Naive B cell (primary cell): Measurements from ENCODE around the gene SSTR4. TPM values are rescaled to one million over a fixed set of nuclear protein-coding genes. Genes with fewer than 3 reads are reported as not detected.

Experiments used
- ATAC-seq, 2 donors: fragments of 150-1000 bp; cut with Tn5 transposase; 2 replicates each; pipeline ENCODE4 v1.10.0; 2021; ENCODE audit warnings: low read depth in 2 of 2, mild to moderate bottlenecking in 2 of 2, moderate library complexity in 2 of 2
- DNase-seq: peaks from one replicate; pipeline ENCODE4 v3.0.0; 2022
- H3K27ac Mint-ChIP-seq, 6 donors: one replicate each; pipeline ENCODE4 v1.8.0; 2020 to 2022; ENCODE audit warnings: mild to moderate bottlenecking in 6 of 6, mixed read lengths in 6 of 6, moderate library complexity in 5 of 6, inconsistent platforms in 2 of 6
- H3K27me3 Mint-ChIP-seq, 3 donors: one replicate each; pipeline ENCODE4 v1.8.0; 2021 to 2022; ENCODE audit warnings: mixed read lengths in 3 of 3, mild to moderate bottlenecking in 1 of 3
- H3K36me3 Mint-ChIP-seq, 2 donors: one replicate each; pipeline ENCODE4 v1.8.0; 2020 to 2022; ENCODE audit warnings: mixed read lengths in 2 of 2, inconsistent platforms in 1 of 2, mild to moderate bottlenecking in 1 of 2
- H3K4me1 Mint-ChIP-seq, 3 donors: one replicate each; pipeline ENCODE4 v1.8.0; 2020 to 2022; ENCODE audit warnings: mixed read lengths in 3 of 3, inconsistent platforms in 1 of 3, mild to moderate bottlenecking in 1 of 3, moderate library complexity in 1 of 3
- H3K4me3 Mint-ChIP-seq, 8 donors: one replicate each; pipeline ENCODE4 v1.8.0; 2020 to 2022; ENCODE audit warnings: mild to moderate bottlenecking in 8 of 8, mixed read lengths in 8 of 8, moderate library complexity in 8 of 8, inconsistent platforms in 2 of 8
- H3K9me3 Mint-ChIP-seq, 7 donors: one replicate each; pipeline ENCODE4 v1.8.0; 2020 to 2022; ENCODE audit warnings: mixed read lengths in 7 of 7, mild to moderate bottlenecking in 5 of 7, inconsistent platforms in 2 of 7, moderate library complexity in 1 of 7
- polyA plus RNA-seq, 6 donors: library from polyadenylated mRNA; unstranded; fragments of 300-500 nt; fragmentation: Illumina TruSeq; gene quantifications; one replicate each; pipeline ENCODE4 v1.2.3, GENCODE V29; 2021; ENCODE audit warnings: low read depth in 6 of 6

SSTR4 gene
- polyA plus RNA-seq, 6 donors from 2014 or later, result not detected

GRCh38 chr20:23039136-23039875, 4.2 kb downstream of the SSTR4 start:
- no peaks in the 10 kb centered on the region for H3K4me1 Mint-ChIP-seq
- no peak overlapping the region for H3K27ac Mint-ChIP-seq
- DNase-seq (no peak), ATAC-seq (no peak)
- H3K9me3 Mint-ChIP-seq, result peaks cover 0 to 1% (median 0%) of the 10 kb centered on the region in 7 donors
- H3K4me3 Mint-ChIP-seq, result no peak overlapping the region
- peaks cover 29 to 62% (median 62%) of the 10 kb centered on the region in 3 donors for H3K27me3 Mint-ChIP-seq
- H3K36me3 Mint-ChIP-seq, result no peaks in the 10 kb centered on the region

- no peaks in the 10 kb centered on the region for H3K4me1 Mint-ChIP-seq
- H3K27me3 Mint-ChIP-seq, result peaks cover 35 to 69% (median 60%) of the 10 kb centered on the region in 3 donors
- no peak overlapping the region for H3K27ac Mint-ChIP-seq
- ATAC-seq (no peak), DNase-seq (no peak)
- H3K9me3 Mint-ChIP-seq, result peaks cover 0 to 1% (median 0%) of the 10 kb centered on the region in 7 donors
- no peak overlapping the region for H3K4me3 Mint-ChIP-seq
- H3K36me3 Mint-ChIP-seq, result no peaks in the 10 kb centered on the region
Measured at GRCh38 chr20:23039885-23040508, 4.9 kb downstream of the SSTR4 start.

DNA sequence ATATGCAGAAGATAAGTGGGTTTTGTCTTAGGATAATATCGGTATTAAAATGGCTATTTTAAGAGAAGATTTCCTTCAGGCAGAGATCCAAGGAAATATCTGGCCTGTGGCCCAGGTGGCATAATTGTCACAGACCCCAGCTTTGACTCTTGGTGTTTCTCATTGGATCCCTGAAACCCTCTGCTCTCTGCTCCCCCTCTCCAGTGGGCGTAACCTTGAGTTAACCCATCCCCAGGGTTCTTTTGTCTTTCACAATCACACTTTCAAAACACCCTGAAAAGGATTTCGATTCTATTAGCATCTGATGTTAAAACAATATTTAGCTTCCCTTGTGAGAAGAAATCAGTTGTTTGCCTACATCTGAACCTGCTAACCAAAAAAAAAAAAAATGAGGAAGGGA, 7.2 kb downstream of the SSTR4 start:
- H3K27ac Mint-ChIP-seq, result no peak overlapping the region
- H3K9me3 Mint-ChIP-seq, result peaks cover 0 to 3% (median 0%) of the 10 kb centered on the region in 7 donors
- no peaks in the 10 kb centered on the region for H3K36me3 Mint-ChIP-seq
- H3K4me3 Mint-ChIP-seq, result no peak overlapping the region
- no peak for ATAC-seq
- DNase-seq, result no peak
- H3K27me3 Mint-ChIP-seq, result peaks cover 45 to 72% (median 55%) of the 10 kb centered on the region in 3 donors
- peaks cover 0 to 4% (median 0%) of the 10 kb centered on the region in 3 donors for H3K4me1 Mint-ChIP-seq

- no peak for DNase-seq
- peaks cover 0 to 10% (median 0%) of the 10 kb centered on the region in 3 donors for H3K4me1 Mint-ChIP-seq
Measured at GRCh38 chr20:23043376-23043775, 8.3 kb downstream of the SSTR4 start.

DNA sequence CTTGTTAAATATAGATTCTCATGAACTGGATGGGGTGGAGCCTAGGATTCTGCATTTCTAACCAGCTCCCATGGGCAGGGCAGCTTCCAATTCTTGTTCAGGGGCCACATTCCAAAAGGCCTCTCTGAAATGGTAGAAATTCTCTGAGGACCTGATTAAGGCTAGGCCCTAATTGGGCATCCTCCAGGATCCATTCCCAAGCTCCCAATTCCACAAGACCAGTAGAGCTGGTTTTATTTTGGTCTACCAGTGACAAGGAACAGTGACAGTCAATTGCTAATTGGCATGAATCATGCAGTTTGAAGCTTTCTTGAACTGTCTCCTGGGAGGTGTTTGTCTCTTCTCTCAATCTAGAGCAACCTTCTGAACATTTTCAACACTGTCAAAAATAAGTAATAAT, 11.3 kb downstream of the SSTR4 start:
- DNase-seq (no peak), ATAC-seq (no peak)
- H3K36me3 Mint-ChIP-seq, result no peaks in the 10 kb centered on the region
- peaks cover 0 to 3% (median 0%) of the 10 kb centered on the region in 7 donors for H3K9me3 Mint-ChIP-seq
- no peak overlapping the region for H3K4me3 Mint-ChIP-seq
- peaks cover 36 to 60% (median 60%) of the 10 kb centered on the region in 3 donors for H3K27me3 Mint-ChIP-seq
- peaks cover 4 to 12% (median 5%) of the 10 kb centered on the region in 3 donors for H3K4me1 Mint-ChIP-seq
- no peak overlapping the region for H3K27ac Mint-ChIP-seq

More at GRCh38 chr20:23043376-23043775, 8.3 kb downstream of the SSTR4 start:
- no peak overlapping the region for H3K27ac Mint-ChIP-seq
- ATAC-seq, result no peak
- peaks cover 38 to 65% (median 52%) of the 10 kb centered on the region in 3 donors for H3K27me3 Mint-ChIP-seq
- no peak overlapping the region for H3K4me3 Mint-ChIP-seq
- H3K36me3 Mint-ChIP-seq, result no peaks in the 10 kb centered on the region
- peaks cover 0 to 3% (median 0%) of the 10 kb centered on the region in 7 donors for H3K9me3 Mint-ChIP-seq

GRCh38 chr20:23047001-23047737, 12.1 kb downstream of the SSTR4 start:
- Mint-ChIP-seq H3K27me3 (peaks cover 38 to 66% (median 63%) of the 10 kb centered on the region in 3 donors), H3K4me1 (peaks cover 4 to 15% (median 5%) of the 10 kb centered on the region in 3 donors)
- DNase-seq, result no peak

GRCh38 chr20:23047738-23048214, 12.7 kb downstream of the SSTR4 start:
- Mint-ChIP-seq H3K27ac (no peak overlapping the region), H3K27me3 (peaks cover 42 to 72% (median 69%) of the 10 kb centered on the region in 3 donors), H3K4me3 (peak overlapping the region in 2 of 8 donors; percentile 30 to 33), H3K36me3 (no peaks in the 10 kb centered on the region), H3K4me1 (peaks cover 4 to 17% (median 5%) of the 10 kb centered on the region in 3 donors), H3K9me3 (peaks cover 0 to 3% (median 0%) of the 10 kb centered on the region in 7 donors)
- no peak for ATAC-seq
- no peak for DNase-seq

More at GRCh38 chr20:23047001-23047737, 12.1 kb downstream of the SSTR4 start:
- ATAC-seq, result no peak
- Mint-ChIP-seq H3K27ac (peak overlapping the region in 1 of 6 donors; percentile 13), H3K9me3 (peaks cover 0 to 3% (median 0%) of the 10 kb centered on the region in 7 donors), H3K4me3 (peak overlapping the region in 5 of 8 donors; percentile 5 to 35 (median 10)), H3K36me3 (no peaks in the 10 kb centered on the region)

GRCh38 chr20:23048283-23049200, 13.4 kb downstream of the SSTR4 start:
- DNase-seq, result no peak
- H3K4me1 Mint-ChIP-seq, result peaks cover 4 to 17% (median 5%) of the 10 kb centered on the region in 3 donors
- H3K27ac Mint-ChIP-seq, result no peak overlapping the region
- H3K36me3 Mint-ChIP-seq, result no peaks in the 10 kb centered on the region
- peaks cover 0 to 3% (median 0%) of the 10 kb centered on the region in 7 donors for H3K9me3 Mint-ChIP-seq
- H3K4me3 Mint-ChIP-seq, result peak overlapping the region in 3 of 8 donors; percentile 22 to 30 (median 22)
- H3K27me3 Mint-ChIP-seq, result peaks cover 43 to 73% (median 69%) of the 10 kb centered on the region in 3 donors
- no peak for ATAC-seq

DNA sequence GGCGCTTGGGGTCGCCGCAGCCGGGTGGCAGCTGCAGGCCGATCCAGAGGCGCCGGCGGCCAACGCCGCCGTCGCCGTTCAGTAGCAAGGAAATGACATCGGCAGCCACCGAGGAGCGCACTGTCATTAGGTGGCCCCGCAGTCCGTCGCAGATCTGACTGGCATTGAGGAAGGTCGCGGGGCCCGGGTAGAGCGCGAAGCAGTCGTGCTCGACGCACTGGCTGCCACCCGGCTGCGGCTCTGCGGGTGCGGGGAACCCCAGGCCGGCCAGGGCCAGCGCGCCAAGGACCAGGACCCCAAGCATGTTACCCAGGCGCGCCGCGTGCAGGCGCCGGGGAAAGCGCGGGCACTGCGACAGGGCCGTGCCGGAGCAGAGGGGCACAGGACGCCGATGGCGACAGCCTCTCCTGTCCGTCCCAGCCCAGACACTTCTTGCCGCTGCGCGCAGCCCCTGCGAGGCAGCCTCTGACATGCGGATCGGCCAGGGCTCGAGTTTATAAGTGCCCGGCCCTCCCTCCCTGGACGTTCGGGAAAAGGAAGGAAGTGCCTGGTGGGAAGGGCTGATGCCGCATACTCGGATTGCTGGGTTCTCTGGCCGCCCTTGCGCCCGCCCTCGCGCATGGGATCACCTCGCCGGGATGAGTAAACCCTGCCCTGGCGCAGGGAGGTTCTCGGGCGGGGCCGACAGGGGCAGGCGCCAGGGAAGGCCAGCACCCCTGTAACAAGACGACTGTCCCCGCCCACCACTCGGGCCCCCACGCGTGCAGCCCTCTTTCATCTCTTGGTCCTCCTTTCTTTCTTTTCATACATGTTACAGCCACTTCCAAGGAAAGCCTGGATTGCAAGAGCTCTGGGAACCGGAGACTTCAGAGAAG, 14.3 kb downstream of the SSTR4 start, which contains the start of gene THBD:
Gene THBD, minus strand, starts transcription at position 472 of the 875 bp plus-strand sequence. Its CDS starts 168 bp downstream, at position 304.
- peak within 1 kb of the TSS in 2 of 8 donors; percentile 22 to 32 for H3K4me3 Mint-ChIP-seq

GRCh38 chr20:23050076-23050838, 15.1 kb downstream of the SSTR4 start:
- Mint-ChIP-seq H3K9me3 (peaks cover 0 to 3% (median 0%) of the 10 kb centered on the region in 7 donors), H3K4me3 (peak overlapping the region in 1 of 8 donors; percentile 32), H3K27me3 (peaks cover 32 to 65% (median 55%) of the 10 kb centered on the region in 3 donors), H3K27ac (peak overlapping the region in 1 of 6 donors; percentile 62), H3K36me3 (no peaks in the 10 kb centered on the region), H3K4me1 (peaks cover 4 to 17% (median 5%) of the 10 kb centered on the region in 3 donors)
- ATAC-seq (no peak), DNase-seq (no peak)

More for the DNA sequence above, 14.3 kb downstream of the SSTR4 start, which contains the start of gene THBD:
- DNase-seq, result no peak
- Mint-ChIP-seq H3K36me3 (no peaks in the 10 kb centered on the region), H3K27me3 (peaks cover 39 to 71% (median 63%) of the 10 kb centered on the region in 3 donors), H3K27ac (peak within 1 kb of the TSS in 1 of 6 donors; percentile 62), H3K9me3 (peaks cover 0 to 3% (median 0%) of the 10 kb centered on the region in 7 donors), H3K4me1 (peaks cover 4 to 17% (median 5%) of the 10 kb centered on the region in 3 donors)
- ATAC-seq, result no peak
